ENCODE data around the gene NDRG2. TPM values are rescaled to one million over a fixed set of nuclear protein-coding genes. Genes with fewer than 3 reads are reported as not detected.

Gene NDRG2
- total RNA-seq, 1 donor from 2014 or later: 11.8 TPM

GRCh38 chr14:20997115-20997514 is 27.7 kb downstream of the NDRG2 start:
- no peak overlapping the region for H3K27ac Mint-ChIP-seq (ENCODE audit: unreplicated experiment)
- no peak for TF ChIP-seq EZH2 (IDR thresholded peaks at IDR 0.05; ENCODE audit: insufficient read depth, low read length)
- TF ChIP-seq, protein P1, sequence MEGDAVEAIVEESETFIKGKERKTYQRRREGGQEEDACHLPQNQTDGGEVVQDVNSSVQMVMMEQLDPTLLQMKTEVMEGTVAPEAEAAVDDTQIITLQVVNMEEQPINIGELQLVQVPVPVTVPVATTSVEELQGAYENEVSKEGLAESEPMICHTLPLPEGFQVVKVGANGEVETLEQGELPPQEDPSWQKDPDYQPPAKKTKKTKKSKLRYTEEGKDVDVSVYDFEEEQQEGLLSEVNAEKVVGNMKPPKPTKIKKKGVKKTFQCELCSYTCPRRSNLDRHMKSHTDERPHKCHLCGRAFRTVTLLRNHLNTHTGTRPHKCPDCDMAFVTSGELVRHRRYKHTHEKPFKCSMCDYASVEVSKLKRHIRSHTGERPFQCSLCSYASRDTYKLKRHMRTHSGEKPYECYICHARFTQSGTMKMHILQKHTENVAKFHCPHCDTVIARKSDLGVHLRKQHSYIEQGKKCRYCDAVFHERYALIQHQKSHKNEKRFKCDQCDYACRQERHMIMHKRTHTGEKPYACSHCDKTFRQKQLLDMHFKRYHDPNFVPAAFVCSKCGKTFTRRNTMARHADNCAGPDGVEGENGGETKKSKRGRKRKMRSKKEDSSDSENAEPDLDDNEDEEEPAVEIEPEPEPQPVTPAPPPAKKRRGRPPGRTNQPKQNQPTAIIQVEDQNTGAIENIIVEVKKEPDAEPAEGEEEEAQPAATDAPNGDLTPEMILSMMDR (IDR thresholded peaks at IDR 0.05; ENCODE audit: insufficient read depth, low read depth, low read length): no peak
- Histone ChIP-seq H3K4me2 (ENCODE audit: low read length) (no peak overlapping the region), H3K27ac (ENCODE audit: low read depth, low read length) (no peak overlapping the region), H3K36me3 (ENCODE audit: insufficient read depth, low read length) (peaks cover 36% of the 10 kb centered on the region), H4K20me1 (ENCODE audit: insufficient read depth, low read length) (peaks cover 5% of the 10 kb centered on the region), H3K9me3 (ENCODE audit: insufficient read depth, low read depth, low read length) (no peaks in the 10 kb centered on the region), H3K79me2 (ENCODE audit: insufficient read depth, low read length) (peaks cover 3% of the 10 kb centered on the region), H3K27me3 (ENCODE audit: insufficient read depth, low read length) (no peaks in the 10 kb centered on the region), H3K4me1 (ENCODE audit: insufficient read depth, low read length) (peaks cover 7% of the 10 kb centered on the region), H2AFZ (ENCODE audit: low read depth, low read length) (no peak overlapping the region), H3K4me3 (ENCODE audit: insufficient read depth, low read depth, low read length) (no peak overlapping the region), H3K9ac (ENCODE audit: low read length) (no peak overlapping the region)
- no peak overlapping the region for H3K4me3 Mint-ChIP-seq (ENCODE audit: unreplicated experiment)
- peaks cover 15% of the 10 kb centered on the region for H3K36me3 Mint-ChIP-seq (ENCODE audit: low read depth, unreplicated experiment)
- no peaks in the 10 kb centered on the region for H3K9me3 Mint-ChIP-seq (ENCODE audit: unreplicated experiment)
- no peak for DNase-seq (ENCODE audit: low read depth)
- FAIRE-seq: no peak
- H3K27me3 Mint-ChIP-seq (ENCODE audit: low read depth, unreplicated experiment): no peaks in the 10 kb centered on the region
- H3K4me1 Mint-ChIP-seq (ENCODE audit: low read depth, unreplicated experiment): peaks cover 14% of the 10 kb centered on the region

GRCh38 chr14:20996521-20996920 is 28.3 kb downstream of the NDRG2 start:
- no peak overlapping the region for H2AFZ ChIP-seq (ENCODE audit: low read depth, low read length)
- peaks cover 9% of the 10 kb centered on the region for H3K79me2 ChIP-seq (ENCODE audit: insufficient read depth, low read length)
- TF ChIP-seq EZH2 (IDR thresholded peaks at IDR 0.05; ENCODE audit: insufficient read depth, low read length): no peak
- TF ChIP-seq, protein P1 (IDR thresholded peaks at IDR 0.05; ENCODE audit: insufficient read depth, low read depth, low read length): no peak
- no peaks in the 10 kb centered on the region for H3K9me3 Mint-ChIP-seq (ENCODE audit: unreplicated experiment)
- peaks cover 36% of the 10 kb centered on the region for H3K36me3 ChIP-seq (ENCODE audit: insufficient read depth, low read length)
- no peak overlapping the region for H3K27ac ChIP-seq (ENCODE audit: low read depth, low read length)
- H3K4me3 ChIP-seq (ENCODE audit: insufficient read depth, low read depth, low read length): no peak overlapping the region
- H3K27me3 ChIP-seq (ENCODE audit: insufficient read depth, low read length): no peaks in the 10 kb centered on the region
- H3K27ac Mint-ChIP-seq (ENCODE audit: unreplicated experiment): no peak overlapping the region
- DNase-seq (ENCODE audit: low read depth) (no peak), FAIRE-seq (no peak)
- no peak overlapping the region for H3K9ac ChIP-seq (ENCODE audit: low read length)
- H3K4me1 Mint-ChIP-seq (ENCODE audit: low read depth, unreplicated experiment): peaks cover 14% of the 10 kb centered on the region
- H3K4me1 ChIP-seq (ENCODE audit: insufficient read depth, low read length): peaks cover 7% of the 10 kb centered on the region
- no peaks in the 10 kb centered on the region for H3K27me3 Mint-ChIP-seq (ENCODE audit: low read depth, unreplicated experiment)
- H4K20me1 ChIP-seq (ENCODE audit: insufficient read depth, low read length): peaks cover 10% of the 10 kb centered on the region
- H3K4me3 Mint-ChIP-seq (ENCODE audit: unreplicated experiment): no peak overlapping the region
- H3K9me3 ChIP-seq (ENCODE audit: insufficient read depth, low read depth, low read length): no peaks in the 10 kb centered on the region
- H3K4me2 ChIP-seq (ENCODE audit: low read length): no peak overlapping the region
- peaks cover 15% of the 10 kb centered on the region for H3K36me3 Mint-ChIP-seq (ENCODE audit: low read depth, unreplicated experiment)

DNA sequence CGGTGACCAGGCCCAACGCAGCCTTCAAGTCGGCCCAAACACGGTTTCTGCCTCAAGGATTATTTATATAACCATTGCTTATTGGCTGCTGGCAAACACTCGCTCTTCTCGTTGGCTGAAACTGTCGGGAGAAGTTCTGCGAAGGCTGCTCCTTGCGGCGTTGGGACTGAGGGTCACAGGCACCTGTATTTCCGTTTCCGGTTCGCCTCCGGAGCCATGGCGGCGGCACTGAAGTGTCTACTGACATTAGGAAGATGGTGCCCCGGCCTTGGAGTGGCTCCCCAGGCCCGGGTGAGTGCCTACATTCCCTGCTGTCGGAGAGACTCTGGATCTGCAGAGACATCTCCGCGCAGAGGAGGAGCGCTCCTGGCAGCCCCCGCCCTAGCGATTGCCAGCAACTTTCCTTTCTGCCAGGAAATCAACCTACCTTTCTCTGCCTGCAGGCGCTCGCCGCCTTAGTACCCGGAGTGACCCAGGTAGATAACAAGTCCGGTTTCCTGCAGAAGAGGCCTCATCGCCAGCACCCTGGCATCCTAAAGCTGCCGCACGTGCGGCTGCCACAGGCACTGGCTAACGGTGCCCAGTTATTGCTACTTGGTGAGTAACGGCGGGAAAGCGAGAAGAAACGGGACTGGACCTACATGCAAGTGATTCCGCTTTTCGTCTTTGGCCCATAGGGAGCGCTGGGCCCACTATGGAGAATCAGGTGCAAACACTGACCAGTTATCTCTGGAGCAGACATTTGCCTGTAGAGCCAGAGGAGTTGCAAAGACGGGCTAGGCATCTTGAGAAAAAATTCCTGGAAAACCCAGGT is 34.9 kb downstream of the NDRG2 start, which contains the start of gene METTL17:
Gene METTL17, plus strand, starts transcription at position 194 of the 814 bp plus-strand sequence. Its CDS starts 23 bp downstream, at position 217.
- Histone ChIP-seq H3K4me2 (ENCODE audit: low read length) (peak within 1 kb of the TSS; percentile 86), H3K27me3 (ENCODE audit: insufficient read depth, low read length) (no peaks in the 10 kb centered on the region), H4K20me1 (ENCODE audit: insufficient read depth, low read length) (peaks cover 18% of the 10 kb centered on the region), H3K36me3 (ENCODE audit: insufficient read depth, low read length) (peaks cover 24% of the 10 kb centered on the region), H2AFZ (ENCODE audit: low read depth, low read length) (peak within 1 kb of the TSS; percentile 91), H3K9ac (ENCODE audit: low read length) (peak within 1 kb of the TSS; percentile 82), H3K4me3 (ENCODE audit: insufficient read depth, low read depth, low read length) (peak within 1 kb of the TSS; percentile 90), H3K79me2 (ENCODE audit: insufficient read depth, low read length) (peaks cover 27% of the 10 kb centered on the region), H3K27ac (ENCODE audit: low read depth, low read length) (peak within 1 kb of the TSS; percentile 72), H3K4me1 (ENCODE audit: insufficient read depth, low read length) (peaks cover 23% of the 10 kb centered on the region), H3K9me3 (ENCODE audit: insufficient read depth, low read depth, low read length) (no peaks in the 10 kb centered on the region)
- Mint-ChIP-seq H3K4me1 (ENCODE audit: low read depth, unreplicated experiment) (peaks cover 33% of the 10 kb centered on the region), H3K27ac (ENCODE audit: unreplicated experiment) (peak within 1 kb of the TSS; percentile 78), H3K9me3 (ENCODE audit: unreplicated experiment) (no peaks in the 10 kb centered on the region), H3K27me3 (ENCODE audit: low read depth, unreplicated experiment) (no peaks in the 10 kb centered on the region), H3K4me3 (ENCODE audit: unreplicated experiment) (peak within 1 kb of the TSS; percentile 97), H3K36me3 (ENCODE audit: low read depth, unreplicated experiment) (peaks cover 6% of the 10 kb centered on the region)
- TF ChIP-seq EZH2 (IDR thresholded peaks at IDR 0.05; ENCODE audit: insufficient read depth, low read length): no peak
- TF ChIP-seq, protein P1 (IDR thresholded peaks at IDR 0.05; ENCODE audit: insufficient read depth, low read depth, low read length): peak; percentile 34
- DNase-seq (ENCODE audit: low read depth) (peak; percentile 97), FAIRE-seq (no peak)
